C4-2B (cell line): Measurements from ENCODE around the gene PLCG2.

Experiments
- ZFX ChIP-seq: fragments of 450-650 bp; IDR thresholded peaks from 2 replicates; pipeline ENCODE4 v1.6.1; 2017
- TF ChIP-seq, protein P1 (sequence below): fragments of 450-650 bp; conservative IDR thresholded peaks from 2 replicates; pipeline ENCODE4 v1.5.1; 2017; ENCODE audit warnings: mild to moderate bottlenecking

DNA sequence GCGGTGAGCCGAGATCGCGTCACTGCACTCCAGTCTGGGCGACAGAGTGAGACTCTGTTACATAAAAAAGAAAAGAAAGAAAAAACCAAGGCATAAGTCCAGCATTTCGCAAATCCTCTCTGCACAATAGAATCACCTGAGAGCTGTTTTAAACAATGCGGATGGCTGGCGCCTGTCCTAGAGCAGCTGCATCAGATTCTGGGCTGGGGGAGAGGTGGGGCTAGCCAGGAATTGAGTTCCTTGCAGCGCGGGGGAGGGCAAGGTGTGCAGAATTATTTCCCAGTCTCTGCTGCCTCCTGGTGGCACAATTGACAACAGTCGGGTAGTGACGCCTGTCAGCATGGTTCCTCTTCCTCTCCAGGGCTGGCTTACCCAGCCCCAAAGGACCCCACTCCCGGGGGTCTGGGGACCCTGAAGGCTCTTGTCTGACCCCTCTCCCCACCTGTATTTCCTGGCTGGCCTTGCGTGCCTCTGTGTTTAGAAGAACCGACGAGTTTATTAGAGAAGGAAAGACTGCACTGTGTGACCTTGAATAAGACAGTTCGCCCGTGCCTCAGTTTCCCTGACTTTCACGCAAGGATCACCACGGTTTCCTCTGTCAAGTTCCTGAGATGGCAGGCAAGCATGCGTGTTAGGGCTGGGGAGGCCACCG, 41.1 kb upstream of the PLCG2 start:
- TF ChIP-seq, protein P1, sequence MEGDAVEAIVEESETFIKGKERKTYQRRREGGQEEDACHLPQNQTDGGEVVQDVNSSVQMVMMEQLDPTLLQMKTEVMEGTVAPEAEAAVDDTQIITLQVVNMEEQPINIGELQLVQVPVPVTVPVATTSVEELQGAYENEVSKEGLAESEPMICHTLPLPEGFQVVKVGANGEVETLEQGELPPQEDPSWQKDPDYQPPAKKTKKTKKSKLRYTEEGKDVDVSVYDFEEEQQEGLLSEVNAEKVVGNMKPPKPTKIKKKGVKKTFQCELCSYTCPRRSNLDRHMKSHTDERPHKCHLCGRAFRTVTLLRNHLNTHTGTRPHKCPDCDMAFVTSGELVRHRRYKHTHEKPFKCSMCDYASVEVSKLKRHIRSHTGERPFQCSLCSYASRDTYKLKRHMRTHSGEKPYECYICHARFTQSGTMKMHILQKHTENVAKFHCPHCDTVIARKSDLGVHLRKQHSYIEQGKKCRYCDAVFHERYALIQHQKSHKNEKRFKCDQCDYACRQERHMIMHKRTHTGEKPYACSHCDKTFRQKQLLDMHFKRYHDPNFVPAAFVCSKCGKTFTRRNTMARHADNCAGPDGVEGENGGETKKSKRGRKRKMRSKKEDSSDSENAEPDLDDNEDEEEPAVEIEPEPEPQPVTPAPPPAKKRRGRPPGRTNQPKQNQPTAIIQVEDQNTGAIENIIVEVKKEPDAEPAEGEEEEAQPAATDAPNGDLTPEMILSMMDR: peak; percentile 90
- no peak for TF ChIP-seq ZFX
